ENCODE measurements around the gene CRYBB2.
"Not testable (repeated sequence)": the region's sequence is repeated elsewhere in the genome, so short reads cannot be mapped to it uniquely, and the experiment has no call there.

Gene CRYBB2

GRCh38 chr22:25199731-25200520, 19.5 kb upstream of the CRYBB2 start, which contains the start of gene CRYBB3:
Gene CRYBB3 (plus strand): TSS chr22:25199858. CDS start chr22:25201397, 1,539 bp downstream.
- peak; percentile 59 for DNase-seq

- no peak for DNase-seq
Measured at GRCh38 chr22:25200967-25201366, 18.5 kb upstream of the CRYBB2 start.

GRCh38 chr22:25201557-25202273, 17.7 kb upstream of the CRYBB2 start:
- DNase-seq = no peak

GRCh38 chr22:25202290-25202921, 17.0 kb upstream of the CRYBB2 start:
- DNase-seq = peak; percentile 42

GRCh38 chr22:25203082-25203481, 16.4 kb upstream of the CRYBB2 start:
- DNase-seq = no peak

GRCh38 chr22:25204547-25204946, 14.9 kb upstream of the CRYBB2 start:
- not testable (repeated sequence) for DNase-seq

- DNase-seq = no peak
Measured at GRCh38 chr22:25205847-25206246, 13.6 kb upstream of the CRYBB2 start.

GRCh38 chr22:25206998-25207397, 12.4 kb upstream of the CRYBB2 start:
- DNase-seq = no peak

GRCh38 chr22:25207553-25208157, 11.8 kb upstream of the CRYBB2 start:
- no peak for DNase-seq

- DNase-seq = no peak
Measured at GRCh38 chr22:25208328-25208727, 11.1 kb upstream of the CRYBB2 start.

- no peak for DNase-seq
Measured at GRCh38 chr22:25208743-25209505, 10.5 kb upstream of the CRYBB2 start.

GRCh38 chr22:25210793-25211192, 8.6 kb upstream of the CRYBB2 start:
- no peak for DNase-seq

GRCh38 chr22:25212337-25212736, 7.1 kb upstream of the CRYBB2 start:
- DNase-seq = no peak

- no peak for DNase-seq
Measured at GRCh38 chr22:25213221-25213620, 6.2 kb upstream of the CRYBB2 start.

- DNase-seq = no peak
Measured at GRCh38 chr22:25216230-25216629, 3.2 kb upstream of the CRYBB2 start.

- no peak for DNase-seq
Measured at GRCh38 chr22:25219948-25220442, 556 bp downstream of the CRYBB2 start.

GRCh38 chr22:25221790-25222189, 2.4 kb downstream of the CRYBB2 start:
- no peak for DNase-seq

- no peak for DNase-seq
Measured at GRCh38 chr22:25223269-25223850, 3.9 kb downstream of the CRYBB2 start.

GRCh38 chr22:25228822-25229221, 9.4 kb downstream of the CRYBB2 start:
- DNase-seq = no peak

- not testable (repeated sequence) for DNase-seq
Measured at GRCh38 chr22:25230760-25231159, 11.3 kb downstream of the CRYBB2 start.

GRCh38 chr22:25232301-25232700, 12.9 kb downstream of the CRYBB2 start:
- DNase-seq = no peak
